Activated CD4-positive, CD25-positive, alpha-beta regulatory T cell treated with anti-CD3 and anti-CD28 coated beads, Interleukin-2, amount 50 U/mL, for 24 hours (primary cell): ENCODE data around the gene TSPAN17.
A peak's percentile ranks its signal among the peaks of the same experiment; 100 is the strongest.

Source experiments
- ATAC-seq, 2 donors: fragments of 150-1000 bp; cut with Tn5 transposase; one replicate each; pipeline ENCODE4 v1.10.0; 2021; ENCODE audit warnings: mild to moderate bottlenecking in 1 of 2, moderate library complexity in 1 of 2

Gene TSPAN17

GRCh38 chr5:176660860-176661641 is 13.8 kb downstream of the TSPAN17 start:
- ATAC-seq: peak; percentile 72 to 81

GRCh38 chr5:176661676-176662075 is 14.4 kb downstream of the TSPAN17 start:
- ATAC-seq: no peak

GRCh38 chr5:176662371-176663333 is 15.4 kb downstream of the TSPAN17 start:
- no peak for ATAC-seq

- no peak for ATAC-seq
These were observed 16.3 kb downstream of the TSPAN17 start for GRCh38 chr5:176663566-176663965.

GRCh38 chr5:176664479-176664878 is 17.2 kb downstream of the TSPAN17 start:
- no peak for ATAC-seq

DNA sequence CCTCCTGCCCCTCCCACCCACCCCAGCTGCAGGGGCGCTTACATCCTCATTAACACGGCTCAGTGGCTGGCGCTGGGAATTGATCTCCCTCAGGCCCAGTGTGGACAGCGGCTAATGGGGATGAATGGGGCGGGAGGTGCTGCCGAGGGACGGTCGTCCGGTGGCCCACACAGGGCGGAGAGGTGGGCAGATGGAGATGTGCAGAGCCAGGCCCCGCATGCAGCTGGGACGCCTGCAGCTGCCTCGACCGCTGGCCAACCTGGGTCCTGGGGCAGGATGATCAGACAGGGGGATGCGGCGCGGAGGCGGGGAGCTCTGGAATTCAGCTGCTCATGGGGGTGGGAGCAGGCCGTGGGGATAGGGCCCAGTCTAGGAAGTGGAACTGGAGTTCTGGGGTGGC is 17.6 kb downstream of the TSPAN17 start:
- no peak for ATAC-seq

- ATAC-seq: no peak
These were observed 18.2 kb downstream of the TSPAN17 start for GRCh38 chr5:176665517-176665916.

DNA sequence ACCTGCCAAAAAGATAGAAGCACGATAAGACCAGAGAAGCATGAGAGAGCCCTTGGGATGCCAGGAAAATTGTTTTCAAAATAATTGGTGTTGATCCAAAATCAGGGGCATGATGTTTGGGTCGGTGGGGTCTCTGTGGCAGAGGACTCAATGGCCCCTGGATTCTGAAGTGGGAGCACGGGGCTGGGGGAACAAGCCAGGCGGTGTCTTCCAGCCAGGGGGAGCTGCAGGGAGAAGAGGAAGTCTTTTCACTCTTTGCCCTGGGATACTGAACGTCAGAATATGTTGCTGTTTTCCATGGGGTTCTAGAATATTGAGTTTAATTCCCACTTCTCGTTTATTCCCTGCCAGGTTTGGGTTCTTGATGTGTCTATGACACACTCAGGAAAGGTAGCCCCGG is 20.4 kb downstream of the TSPAN17 start:
- ATAC-seq: no peak

DNA sequence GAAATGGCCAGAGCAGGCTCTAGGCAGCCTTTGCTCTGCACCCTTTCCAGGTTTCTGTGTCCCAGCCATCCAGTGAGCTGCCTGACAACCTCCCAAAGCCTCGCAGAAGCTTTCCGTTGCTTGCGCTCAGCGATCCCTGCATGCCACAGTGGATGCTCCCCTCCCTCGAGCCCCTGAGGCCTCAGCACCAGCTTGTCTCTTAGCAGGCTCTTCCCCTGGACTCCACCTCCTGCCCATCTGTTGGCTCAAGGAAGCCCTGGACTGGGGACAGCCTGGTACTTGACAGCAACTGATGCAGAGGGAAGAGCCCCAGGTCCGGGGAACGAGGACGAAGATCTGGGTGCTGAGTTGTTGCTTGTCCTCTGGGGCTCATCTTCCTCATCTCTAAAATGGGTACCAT is 23.2 kb downstream of the TSPAN17 start:
- ATAC-seq: no peak

GRCh38 chr5:176671399-176671798 is 24.1 kb downstream of the TSPAN17 start:
- no peak for ATAC-seq

DNA sequence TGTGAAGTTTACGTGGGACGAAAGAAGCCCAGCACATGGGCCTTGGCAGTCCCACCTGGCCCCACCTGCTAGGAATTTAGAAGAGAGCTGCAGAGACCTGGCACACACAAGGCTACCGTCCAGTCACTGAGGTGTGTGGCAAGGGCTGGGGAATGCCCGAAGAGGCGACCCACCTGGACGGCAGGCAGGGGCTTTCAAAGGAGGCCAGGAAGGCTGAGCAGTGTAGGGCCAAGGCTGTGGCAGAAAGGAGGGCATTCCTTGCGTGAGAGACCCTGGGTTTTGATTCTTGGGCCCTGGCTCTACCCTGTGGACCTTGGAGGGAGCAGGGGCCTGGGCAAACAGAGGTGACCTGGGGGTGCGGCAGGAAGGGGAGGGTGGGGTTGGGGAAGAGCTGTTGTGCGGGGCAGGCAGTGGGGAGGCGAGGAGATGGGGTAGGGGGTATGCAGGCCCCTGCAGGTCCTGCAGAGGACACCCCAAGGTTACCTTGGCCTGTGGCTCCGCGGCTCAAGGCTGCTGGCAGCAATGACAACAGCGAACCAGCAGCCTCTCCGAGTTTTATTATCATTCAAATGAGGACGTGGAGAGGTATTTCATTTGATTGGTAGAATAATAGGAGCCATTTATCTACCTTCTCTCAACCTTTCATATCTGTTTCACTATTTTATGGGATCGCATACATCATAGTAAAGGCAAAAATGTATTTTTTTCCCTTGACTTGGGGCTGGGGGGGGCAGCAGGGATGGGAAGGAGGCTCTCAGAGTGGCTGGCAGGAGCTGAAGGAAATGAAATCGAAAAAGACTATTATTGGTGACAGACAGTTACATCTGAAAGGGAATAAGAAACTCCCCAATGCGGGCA is 24.8 kb downstream of the TSPAN17 start:
- ATAC-seq: no peak

GRCh38 chr5:176673651-176674583 is 26.6 kb downstream of the TSPAN17 start:
- ATAC-seq: no peak

- no peak for ATAC-seq
These were observed 27.5 kb downstream of the TSPAN17 start for GRCh38 chr5:176674799-176675198.

- no peak for ATAC-seq
These were observed 28.5 kb downstream of the TSPAN17 start for GRCh38 chr5:176675676-176676360.

DNA sequence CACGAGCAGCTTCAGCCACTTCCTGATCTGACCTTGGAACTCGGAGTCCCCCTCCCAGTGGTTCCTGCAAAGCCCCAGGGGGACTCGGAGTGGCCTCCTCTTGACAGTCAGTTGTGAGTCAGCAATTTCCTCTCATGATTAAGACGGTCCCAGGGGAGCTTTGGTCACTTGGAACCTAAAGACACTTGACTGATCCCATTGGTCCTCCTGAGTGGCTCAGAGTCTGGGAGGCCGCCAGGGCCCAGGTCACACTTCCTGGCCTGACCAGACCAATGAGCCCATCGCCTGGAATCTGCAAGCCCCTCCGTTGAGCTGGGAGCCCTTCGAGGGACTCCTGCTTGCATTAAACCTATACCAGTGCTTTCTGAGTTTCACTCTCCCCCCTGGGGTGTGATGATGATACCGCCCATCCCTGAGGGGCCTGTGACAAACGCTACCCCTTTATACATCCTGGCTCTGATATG is 29.1 kb downstream of the TSPAN17 start:
- no peak for ATAC-seq

GRCh38 chr5:176677209-176677939 is 30.1 kb downstream of the TSPAN17 start:
- no peak for ATAC-seq

DNA sequence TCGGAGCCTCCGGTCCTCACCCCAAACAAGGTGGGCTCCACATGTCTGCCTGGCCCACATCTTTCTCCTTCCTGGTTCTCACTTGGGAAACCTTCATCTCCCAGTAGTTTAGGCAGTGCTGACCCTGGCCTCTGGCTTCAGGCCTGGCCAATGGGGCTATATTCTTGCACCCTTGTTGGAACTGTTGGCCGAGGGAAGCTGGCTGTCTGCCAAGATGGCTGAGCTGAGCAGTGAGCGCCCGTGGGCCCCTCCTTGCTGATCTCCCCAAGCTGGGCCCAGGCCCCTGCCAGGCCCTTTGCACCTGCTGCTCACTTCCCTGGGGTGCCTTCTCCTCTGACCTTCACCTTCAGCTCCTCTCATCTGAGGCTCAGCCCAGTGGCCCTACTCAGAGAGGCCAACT is 31.3 kb downstream of the TSPAN17 start:
- ATAC-seq: no peak

GRCh38 chr5:176679365-176680225 is 32.3 kb downstream of the TSPAN17 start:
- no peak for ATAC-seq

DNA sequence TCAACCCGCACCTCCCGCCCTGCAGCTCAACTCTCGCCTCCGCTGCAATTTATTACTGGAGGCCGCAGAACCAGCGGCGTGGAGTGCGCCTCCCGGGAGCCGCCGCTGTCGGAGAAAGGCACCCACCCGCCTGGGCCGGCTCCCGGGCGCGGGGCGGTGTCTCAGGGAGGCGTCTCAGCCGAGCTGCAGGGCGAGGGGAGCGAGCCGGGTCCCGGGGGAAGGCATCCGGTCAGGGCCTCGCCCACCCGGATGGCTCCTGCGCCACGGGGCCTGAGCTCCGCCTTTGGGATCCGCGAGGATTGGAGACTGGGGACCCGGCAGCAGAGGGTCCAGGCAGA is 32.9 kb downstream of the TSPAN17 start:
- ATAC-seq: no peak
